Activated CD4-positive, alpha-beta T cell treated with anti-CD3 and anti-CD28 coated beads, Interleukin-2, Interleukin-4, amounts not matched to agents 100 ng/mL and 50 ng/mL, durations not matched to agents 16 hours and 8 hours (primary cell): ENCODE data around the gene OR2AP1.
"Not testable (repeated sequence)": the region's sequence is repeated elsewhere in the genome, so short reads cannot be mapped to it uniquely, and the experiment has no call there.

ENCODE experiments used
- DNase-seq: peaks from one replicate; pipeline ENCODE4 v3.0.0-alpha.2; 2020; ENCODE audit warnings: low spot score

Gene OR2AP1

GRCh38 chr12:55572168-55572567, at the start of gene OR2AP1:
Gene OR2AP1, plus strand, starts transcription at chr12:55572468. Its CDS starts 1,947 bp downstream, at chr12:55574415.
- no peak for DNase-seq

GRCh38 chr12:55548235-55548634, 24.0 kb upstream of the OR2AP1 start:
- not testable (repeated sequence) for DNase-seq

GRCh38 chr12:55548756-55549155, 23.5 kb upstream of the OR2AP1 start:
- no peak for DNase-seq

GRCh38 chr12:55549302-55549701, 23.0 kb upstream of the OR2AP1 start, which contains the start of gene OR6C4:
Gene OR6C4, plus strand, starts transcription at chr12:55549602. Its CDS starts 1,625 bp downstream, at chr12:55551227.
- no peak for DNase-seq

- DNase-seq = no peak
These were observed 18.0 kb upstream of the OR2AP1 start for GRCh38 chr12:55554296-55554695.

- DNase-seq = not testable (repeated sequence)
These were observed 2.2 kb upstream of the OR2AP1 start for GRCh38 chr12:55570060-55570459.

- not testable (repeated sequence) for DNase-seq
These were observed 1.6 kb upstream of the OR2AP1 start for GRCh38 chr12:55570689-55571088.

- no peak for DNase-seq
These were observed 9.8 kb downstream of the OR2AP1 start for GRCh38 chr12:55582066-55582465.

GRCh38 chr12:55585817-55586216, 13.5 kb downstream of the OR2AP1 start:
- no peak for DNase-seq

GRCh38 chr12:55590152-55590551, 17.9 kb downstream of the OR2AP1 start:
- DNase-seq = not testable (repeated sequence)

- DNase-seq = no peak
These were observed 35.7 kb downstream of the OR2AP1 start for GRCh38 chr12:55607821-55608594.

- DNase-seq = peak; percentile 13
These were observed 38.3 kb downstream of the OR2AP1 start for GRCh38 chr12:55610598-55610997.

GRCh38 chr12:55612646-55613045, 40.4 kb downstream of the OR2AP1 start:
- no peak for DNase-seq

GRCh38 chr12:55614764-55615163, 42.5 kb downstream of the OR2AP1 start:
- DNase-seq = no peak

GRCh38 chr12:55619354-55620138, 47.3 kb downstream of the OR2AP1 start:
- peak; percentile 81 for DNase-seq

GRCh38 chr12:55624056-55624455, 51.8 kb downstream of the OR2AP1 start:
- peak; percentile 66 for DNase-seq
